ENCODE measurements around the gene TAF6L. TPM values are rescaled to one million over a fixed set of nuclear protein-coding genes. Genes with fewer than 3 reads are reported as not detected.

The TAF6L gene
- total RNA-seq, 2 donors from 2014 or later: 37.4 to 41.7 TPM

GRCh38 chr11:62801071-62801470 lies 29.9 kb downstream of the TAF6L start:
- Histone ChIP-seq H3K9me3 (ENCODE audit: control insufficient read depth, low read length) (no peaks in the 10 kb centered on the region), H3K4me3 (ENCODE audit: low read length) (no peak overlapping the region), H3K4me1 (ENCODE audit: control insufficient read depth, insufficient read depth, low read length) (peaks cover 2% of the 10 kb centered on the region), H3K9ac (ENCODE audit: extremely low read depth, low read length, poor library complexity, severe bottlenecking) (no peak overlapping the region), H3K27me3 (ENCODE audit: control insufficient read depth, insufficient read depth, low read length, poor library complexity, severe bottlenecking) (no peaks in the 10 kb centered on the region), H3K36me3 (ENCODE audit: control insufficient read depth, insufficient read depth, low read length) (peaks cover 74% of the 10 kb centered on the region), H3K27ac (ENCODE audit: low read depth, low read length) (no peak overlapping the region)
- peaks cover 57% of the 10 kb centered on the region for H3K36me3 Mint-ChIP-seq (ENCODE audit: low read depth)
- no peak for TF ChIP-seq CTCF (conservative IDR thresholded peaks at IDR 0.05)
- H3K9me3 Mint-ChIP-seq: no peaks in the 10 kb centered on the region
- no peak for DNase-seq
- no peak overlapping the region for H3K4me3 Mint-ChIP-seq
- peaks cover 11% of the 10 kb centered on the region for H3K4me1 Mint-ChIP-seq
- WGBS, 2 experiments (ENCODE audit: insufficient coverage in 1 of 2, insufficient read length in 1 of 2): 93 to 100% methylated on average over 3 to 4 of the region's 4 CpGs
- no peak overlapping the region for H3K27ac Mint-ChIP-seq
- no peaks in the 10 kb centered on the region for H3K27me3 Mint-ChIP-seq (ENCODE audit: insufficient read depth)

- H3K27ac ChIP-seq (ENCODE audit: low read depth, low read length): no peak overlapping the region
- 15 to 20% methylated on average over 10 to 14 of the region's 14 CpGs for WGBS, 2 experiments (ENCODE audit: insufficient coverage in 1 of 2, insufficient read length in 1 of 2)
- H3K27me3 Mint-ChIP-seq (ENCODE audit: insufficient read depth): no peaks in the 10 kb centered on the region
Measured at GRCh38 chr11:62804310-62805075, 33.3 kb downstream of the TAF6L start.

More at GRCh38 chr11:62804310-62805075, 33.3 kb downstream of the TAF6L start:
- Mint-ChIP-seq H3K4me3 (peak overlapping the region; percentile 94), H3K9me3 (no peaks in the 10 kb centered on the region), H3K4me1 (peaks cover 19% of the 10 kb centered on the region), H3K27ac (peak overlapping the region; percentile 98), H3K36me3 (ENCODE audit: low read depth) (peaks cover 34% of the 10 kb centered on the region)
- H3K9me3 ChIP-seq (ENCODE audit: control insufficient read depth, low read length): no peaks in the 10 kb centered on the region
- peaks cover 50% of the 10 kb centered on the region for H3K36me3 ChIP-seq (ENCODE audit: control insufficient read depth, insufficient read depth, low read length)
- DNase-seq: no peak
- H3K4me1 ChIP-seq (ENCODE audit: control insufficient read depth, insufficient read depth, low read length): peaks cover 10% of the 10 kb centered on the region
- H3K27me3 ChIP-seq (ENCODE audit: control insufficient read depth, insufficient read depth, low read length, poor library complexity, severe bottlenecking): no peaks in the 10 kb centered on the region
- no peak for TF ChIP-seq CTCF (conservative IDR thresholded peaks at IDR 0.05)
- peak overlapping the region; percentile 88 for H3K9ac ChIP-seq (ENCODE audit: extremely low read depth, low read length, poor library complexity, severe bottlenecking)
- H3K4me3 ChIP-seq (ENCODE audit: low read length): peak overlapping the region; percentile 96

Measured in endodermal cell (in vitro differentiated cells).